T-cell (primary cell): ENCODE data around the gene STT3A. TPM values are rescaled to one million over a fixed set of nuclear protein-coding genes. Genes with fewer than 3 reads are reported as not detected.
A peak's percentile ranks its signal among the peaks of the same experiment; 100 is the strongest.

Experiments used
- ATAC-seq, 4 experiments: fragments of 200-7000 bp in 3 of 4; fragments of 150-1000 bp in 1 of 4; cut with Tn5 transposase; replicated peaks in 1 of 4; 1 replicate in 3 of 4; 2 replicates in 1 of 4; pipeline ENCODE4 v1.10.0; 2021; ENCODE audit warnings: moderate library complexity in 3 of 4, mild to moderate bottlenecking in 2 of 4, moderate number of reproducible peaks in 1 of 4
- CTCF ChIA-PET, 2 donors: fragments of 300-600 bp; sonication (Branson Sonifier 250); formaldehyde crosslinking; loops; one replicate each; lab custom pipeline; 2022; ENCODE audit warnings: antibody characterized with exemption in 2 of 2; lab: Charles Lee
- POLR2A ChIA-PET, 2 donors: fragments of 300-600 bp; sonication (Branson Sonifier 250); formaldehyde crosslinking; loops; one replicate each; lab custom pipeline; 2022; ENCODE audit warnings: antibody characterized with exemption in 2 of 2; lab: Charles Lee
- DNase-seq, 35 experiments: peaks; one replicate each; pipeline versions ENCODE4 v3.0.0 to v3.0.0-alpha.2; 2013 to 2023
- H3K27ac ChIP-seq: one replicate; pipeline ENCODE4 v1.5.1; 2013; ENCODE audit warnings: low read length
- H3K27me3 ChIP-seq, 2 experiments: replicated peaks in 1 of 2; 1 replicate in 1 of 2; 2 replicates in 1 of 2; pipeline versions ENCODE4 v1.6.1 to v1.7.0; 2013; ENCODE audit warnings: low read length in 1 of 2, mixed read lengths in 1 of 2; ENCODE audit not compliant: control insufficient read depth in 2 of 2, insufficient read depth in 2 of 2; ENCODE audit errors: extremely low read depth in 1 of 2
- H3K36me3 ChIP-seq, 2 donors: 1 replicate in 1 of 2; 2 replicates in 1 of 2; pipeline versions ENCODE4 v1.6.1 to v1.7.0; 2013; ENCODE audit warnings: low read length in 1 of 2; ENCODE audit not compliant: control insufficient read depth in 2 of 2, insufficient read depth in 1 of 2; ENCODE audit errors: extremely low read depth in 1 of 2
- H3K4me1 ChIP-seq, 2 experiments: 1 replicate in 1 of 2; 2 replicates in 1 of 2; pipeline versions ENCODE4 v1.6.1 to v1.7.0; 2013; ENCODE audit warnings: low read length in 2 of 2, mixed read lengths in 1 of 2; ENCODE audit not compliant: insufficient read depth in 2 of 2, control insufficient read depth in 1 of 2; ENCODE audit errors: extremely low read depth in 1 of 2
- H3K4me3 ChIP-seq, 2 donors: 1 replicate in 1 of 2; 2 replicates in 1 of 2; pipeline versions ENCODE4 v1.5.1 to v1.7.0; 2013; ENCODE audit warnings: mild to moderate bottlenecking in 2 of 2, low read length in 1 of 2, moderate library complexity in 1 of 2; ENCODE audit not compliant: control insufficient read depth in 1 of 2; ENCODE audit errors: extremely low read depth in 1 of 2
- H3K9me3 ChIP-seq: 2 replicates; pipeline ENCODE4 v1.7.0; 2013
- H3K27ac Mint-ChIP-seq, 2 donors: one replicate each; pipeline ENCODE4 v1.8.0; 2020 to 2021; ENCODE audit warnings: mild to moderate bottlenecking in 2 of 2, mixed read lengths in 2 of 2
- H3K27me3 Mint-ChIP-seq, 2 donors: one replicate each; pipeline ENCODE4 v1.8.0; 2021 to 2022; ENCODE audit warnings: mixed read lengths in 2 of 2
- H3K36me3 Mint-ChIP-seq: one replicate; pipeline ENCODE4 v1.8.0; 2021; ENCODE audit warnings: mixed read lengths
- H3K4me1 Mint-ChIP-seq, 3 donors: one replicate each; pipeline ENCODE4 v1.8.0; 2020 to 2022; ENCODE audit warnings: mixed read lengths in 3 of 3, mild to moderate bottlenecking in 1 of 3
- H3K4me3 Mint-ChIP-seq, 3 donors: one replicate each; pipeline ENCODE4 v1.8.0; 2020 to 2022; ENCODE audit warnings: mild to moderate bottlenecking in 3 of 3, mixed read lengths in 3 of 3, moderate library complexity in 3 of 3
- H3K9me3 Mint-ChIP-seq, 3 donors: one replicate each; pipeline ENCODE4 v1.8.0; 2020 to 2022; ENCODE audit warnings: mixed read lengths in 3 of 3
- WGBS: methylation state at CpG from one replicate; pipeline ENCODE4 v1.1.5; 2013; ENCODE audit warnings: missing lambda C conversion rate; ENCODE audit not compliant: insufficient coverage; 5-methylcytosine and 5-hydroxymethylcytosine counted together
- total RNA-seq, 35 experiments: library from RNA in 6 of 35; stranded (reverse) in 6 of 35; fragments of 120-200 nt in 1 of 35; gene quantifications; one replicate each; pipeline versions ENCODE4 v1.2.1 to v1.2.4 and lab custom pipeline; 2013 to 2026

The STT3A gene
- total RNA-seq: 100 to 1,000 TPM in 1 of 5 donors, 10 to 100 TPM in 4; 51.0 to 103 (median 88.5) TPM
- total RNA-seq (2013): 54.7 TPM
- 33.5 to 204 (median 81.1) reads per million in 29 experiments for total RNA-seq (lab: John Stamatoyannopoulos, UW)

- WGBS: 0% methylated on average over 52 of the region's 55 CpGs
- Histone ChIP-seq H3K9me3 (no peaks in the 10 kb centered on the region), H3K36me3 (peaks cover 0 to 10% of the 10 kb centered on the region in 2 donors), H3K4me3 (peak within 1 kb of the TSS; percentile 74 to 90), H3K27ac (peak within 1 kb of the TSS; percentile 96), H3K4me1 (peaks cover 15 to 17% of the 10 kb centered on the region in 2 experiments), H3K27me3 (no peaks in the 10 kb centered on the region)
- Mint-ChIP-seq H3K4me3 (peak within 1 kb of the TSS; percentile 90 to 95 (median 91)), H3K27ac (peak within 1 kb of the TSS; percentile 98 to 99), H3K9me3 (no peaks in the 10 kb centered on the region), H3K27me3 (no peaks in the 10 kb centered on the region), H3K36me3 (peaks cover 14% of the 10 kb centered on the region), H3K4me1 (peaks cover 48 to 60% (median 59%) of the 10 kb centered on the region in 3 donors)
- ChIA-PET POLR2A (interaction anchor here (0.5 to 2.4 kb wide), 7 partner anchors 10 to 678 kb away, joined by 3 to 14 read pairs (median 3); partner anchors contain the start of genes CHEK1 (in 1 of the 2) and EI24 (in 1 of the 2)), CTCF (interaction anchor here in 1 of 2 donors (0.7 to 2.4 kb wide), 4 partner anchors 23 to 716 kb away, joined by 3 to 33 read pairs (median 8); partner anchors contain the start of genes CHEK1 and EI24)
- DNase-seq (peak; percentile 95 to 99 (median 98)), ATAC-seq (peak; percentile 93 to 97 (median 95))
Measured at GRCh38 chr11:125592305-125593113, at the start of gene STT3A. STT3A (plus strand) TSS chr11:125592852; CDS start chr11:125595916, 3,064 bp downstream.

GRCh38 chr11:125550780-125551179 is 41.9 kb upstream of the STT3A start:
- peaks cover 4% of the 10 kb centered on the region for H3K9me3 ChIP-seq
- WGBS: no CpG with 5 or more reads among the region's 1 CpG
- H3K27ac Mint-ChIP-seq: no peak overlapping the region
- POLR2A ChIA-PET: no interaction called here
- H3K4me1 Mint-ChIP-seq: no peaks in the 10 kb centered on the region
- CTCF ChIA-PET: no interaction called here
- H3K4me3 Mint-ChIP-seq: no peak overlapping the region
- no peaks in the 10 kb centered on the region for H3K36me3 ChIP-seq
- H3K9me3 Mint-ChIP-seq: peaks cover 9 to 31% (median 21%) of the 10 kb centered on the region in 3 donors
- H3K4me3 ChIP-seq: no peak overlapping the region
- no peak for DNase-seq
- no peak overlapping the region for H3K27ac ChIP-seq
- H3K4me1 ChIP-seq: no peaks in the 10 kb centered on the region
- peaks cover 0 to 7% of the 10 kb centered on the region in 2 experiments for H3K27me3 ChIP-seq
- H3K27me3 Mint-ChIP-seq: peaks cover 0 to 1% of the 10 kb centered on the region in 2 donors
- no peak for ATAC-seq
- peaks cover 9% of the 10 kb centered on the region for H3K36me3 Mint-ChIP-seq

GRCh38 chr11:125551835-125552342 is 40.8 kb upstream of the STT3A start:
- H3K4me1 Mint-ChIP-seq: no peaks in the 10 kb centered on the region
- peaks cover 0 to 1% of the 10 kb centered on the region in 2 donors for H3K27me3 Mint-ChIP-seq
- H3K27ac Mint-ChIP-seq: no peak overlapping the region
- no peaks in the 10 kb centered on the region for H3K4me1 ChIP-seq
- H3K36me3 ChIP-seq: no peaks in the 10 kb centered on the region
- WGBS: 60% methylated on average over 1 of the region's 1 CpG
- POLR2A ChIA-PET: no interaction called here
- H3K27ac ChIP-seq: no peak overlapping the region
- H3K36me3 Mint-ChIP-seq: peaks cover 9% of the 10 kb centered on the region
- H3K9me3 ChIP-seq: peaks cover 4% of the 10 kb centered on the region
- H3K27me3 ChIP-seq: peaks cover 0 to 7% of the 10 kb centered on the region in 2 experiments
- H3K4me3 ChIP-seq: no peak overlapping the region
- ATAC-seq (no peak), DNase-seq (no peak)
- H3K9me3 Mint-ChIP-seq: peaks cover 9 to 31% (median 21%) of the 10 kb centered on the region in 3 donors
- CTCF ChIA-PET: interaction anchor here in 1 of 2 donors (0.6 to 0.7 kb wide), 2 partner anchors 45 to 73 kb away, joined by 3 read pairs; partner anchors contain the start of gene CHEK1
- H3K4me3 Mint-ChIP-seq: no peak overlapping the region

- no peak for ATAC-seq
- Histone ChIP-seq H3K4me3 (no peak overlapping the region), H3K27me3 (peaks cover 0 to 7% of the 10 kb centered on the region in 2 experiments), H3K27ac (no peak overlapping the region), H3K4me1 (no peaks in the 10 kb centered on the region), H3K9me3 (peaks cover 4% of the 10 kb centered on the region), H3K36me3 (no peaks in the 10 kb centered on the region)
- peaks cover 9% of the 10 kb centered on the region for H3K36me3 Mint-ChIP-seq
- no peaks in the 10 kb centered on the region for H3K4me1 Mint-ChIP-seq
- CTCF ChIA-PET: interaction anchor here in 1 of 2 donors (0.6 kb wide), 1 partner anchor 668 kb away, joined by 3 read pairs; no protein-coding TSS in a partner anchor
- 85% methylated on average over 2 of the region's 2 CpGs for WGBS
- peaks cover 9 to 31% (median 21%) of the 10 kb centered on the region in 3 donors for H3K9me3 Mint-ChIP-seq
- H3K4me3 Mint-ChIP-seq: no peak overlapping the region
- H3K27me3 Mint-ChIP-seq: peaks cover 0 to 1% of the 10 kb centered on the region in 2 donors
- no peak for DNase-seq
- H3K27ac Mint-ChIP-seq: no peak overlapping the region
- POLR2A ChIA-PET: no interaction called here
Measured at GRCh38 chr11:125552927-125553326, 39.7 kb upstream of the STT3A start.

GRCh38 chr11:125553357-125553756 is 39.3 kb upstream of the STT3A start:
- Mint-ChIP-seq H3K9me3 (peaks cover 9 to 31% (median 21%) of the 10 kb centered on the region in 3 donors), H3K36me3 (peaks cover 9% of the 10 kb centered on the region), H3K4me3 (no peak overlapping the region), H3K27ac (no peak overlapping the region), H3K4me1 (no peaks in the 10 kb centered on the region), H3K27me3 (peaks cover 0 to 1% of the 10 kb centered on the region in 2 donors)
- Histone ChIP-seq H3K4me3 (no peak overlapping the region), H3K9me3 (peaks cover 4% of the 10 kb centered on the region), H3K4me1 (no peaks in the 10 kb centered on the region), H3K27me3 (peaks cover 0 to 8% of the 10 kb centered on the region in 2 experiments), H3K27ac (no peak overlapping the region), H3K36me3 (no peaks in the 10 kb centered on the region)
- ATAC-seq (no peak), DNase-seq (no peak)
- POLR2A ChIA-PET: no interaction called here
- WGBS: no CpG with 5 or more reads among the region's 1 CpG
- CTCF ChIA-PET: interaction anchor here in 1 of 2 donors (0.6 kb wide), 1 partner anchor 667 kb away, joined by 3 read pairs; no protein-coding TSS in a partner anchor

DNA sequence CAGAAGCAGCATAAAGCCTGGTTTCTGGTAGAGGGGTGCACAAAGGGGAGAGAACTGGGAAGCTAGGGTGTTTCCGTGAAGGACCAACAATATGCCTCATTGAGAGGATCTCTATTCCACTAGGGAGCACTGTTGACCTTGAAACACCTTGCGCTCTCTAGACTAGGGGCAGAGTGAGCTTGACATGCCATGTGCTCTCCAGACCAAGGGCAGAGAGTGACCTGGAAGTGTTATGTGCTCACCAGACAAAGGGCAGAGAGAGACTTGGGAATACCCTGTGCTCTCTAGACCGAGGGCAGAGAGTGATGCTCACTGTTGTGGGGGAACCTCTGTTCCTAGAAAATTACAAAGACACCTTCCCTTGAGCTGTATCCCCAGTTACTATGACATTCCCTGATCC is 38.6 kb upstream of the STT3A start:
- no peaks in the 10 kb centered on the region for H3K4me1 Mint-ChIP-seq
- Histone ChIP-seq H3K27me3 (peaks cover 0 to 10% of the 10 kb centered on the region in 2 experiments), H3K36me3 (no peaks in the 10 kb centered on the region), H3K9me3 (peaks cover 4% of the 10 kb centered on the region), H3K4me3 (no peak overlapping the region), H3K27ac (no peak overlapping the region), H3K4me1 (no peaks in the 10 kb centered on the region)
- POLR2A ChIA-PET: no interaction called here
- H3K27ac Mint-ChIP-seq: no peak overlapping the region
- DNase-seq (no peak), ATAC-seq (no peak)
- 100% methylated on average over 2 of the region's 3 CpGs for WGBS
- no peaks in the 10 kb centered on the region for H3K27me3 Mint-ChIP-seq
- CTCF ChIA-PET: no interaction called here
- H3K4me3 Mint-ChIP-seq: no peak overlapping the region
- H3K36me3 Mint-ChIP-seq: peaks cover 9% of the 10 kb centered on the region
- H3K9me3 Mint-ChIP-seq: peaks cover 9 to 31% (median 21%) of the 10 kb centered on the region in 3 donors
